ENCODE results near the gene CIAO2A.

The CIAO2A gene

GRCh38 chr15:64134345-64134829 is 40.7 kb upstream of the CIAO2A start:
- Histone ChIP-seq H3K4me3 (replicated peaks; ENCODE audit: insufficient read depth, low read length) (no peak overlapping the region), H3K27me3 (ENCODE audit: insufficient read depth, poor library complexity, severe bottlenecking) (no peaks in the 10 kb centered on the region)
- DNase-seq (ENCODE audit: low read depth in 1 of 2, low spot score in 1 of 2), result peak in 1 of 2 experiments; percentile 90

GRCh38 chr15:64133623-64134344 is 40.1 kb upstream of the CIAO2A start:
- no peak for DNase-seq (ENCODE audit: low read depth in 1 of 2, low spot score in 1 of 2)
- no peaks in the 10 kb centered on the region for H3K27me3 ChIP-seq (ENCODE audit: insufficient read depth, poor library complexity, severe bottlenecking)
- TF ChIP-seq REST (IDR thresholded peaks at IDR 0.05; ENCODE audit: insufficient replicate concordance, low read depth) (no peak), POLR2AphosphoS5 (IDR thresholded peaks at IDR 0.05; ENCODE audit: low read depth) (no peak)

More at GRCh38 chr15:64134345-64134829, 40.7 kb upstream of the CIAO2A start:
- H3K27ac ChIP-seq (replicated peaks), result peak overlapping the region; percentile 35; the same call in 1 of the 2 replicates
- TF ChIP-seq CTCF (IDR thresholded peaks at IDR 0.05; ENCODE audit: insufficient read depth, low read length) (no peak), POLR2AphosphoS5 (IDR thresholded peaks at IDR 0.05; ENCODE audit: low read depth) (peak; percentile 78), SPI1 (IDR thresholded peaks at IDR 0.05; ENCODE audit: borderline replicate concordance, low read depth) (no peak)

GRCh38 chr15:64132217-64132616 is 38.6 kb upstream of the CIAO2A start:
- TF ChIP-seq POLR2AphosphoS5 (IDR thresholded peaks at IDR 0.05; ENCODE audit: low read depth), result no peak
- TF ChIP-seq SPI1 (IDR thresholded peaks at IDR 0.05; ENCODE audit: borderline replicate concordance, low read depth), result no peak
- TF ChIP-seq GABPA (IDR thresholded peaks at IDR 0.05; ENCODE audit: low read depth), result no peak
- TF ChIP-seq CTCF (IDR thresholded peaks at IDR 0.05; ENCODE audit: insufficient read depth, low read length), result no peak
- no peak for TF ChIP-seq REST (IDR thresholded peaks at IDR 0.05; ENCODE audit: insufficient replicate concordance, low read depth)
- H3K27me3 ChIP-seq (ENCODE audit: insufficient read depth, poor library complexity, severe bottlenecking), result no peaks in the 10 kb centered on the region
- no peak overlapping the region for H3K27ac ChIP-seq (replicated peaks)
- DNase-seq (ENCODE audit: low read depth in 1 of 2, low spot score in 1 of 2), result no peak
- H3K4me3 ChIP-seq (replicated peaks; ENCODE audit: insufficient read depth, low read length), result no peak overlapping the region

More at GRCh38 chr15:64133623-64134344, 40.1 kb upstream of the CIAO2A start:
- H3K4me3 ChIP-seq (replicated peaks; ENCODE audit: insufficient read depth, low read length), result no peak overlapping the region
- peak overlapping the region; percentile 35; the same call in 1 of the 2 replicates for H3K27ac ChIP-seq (replicated peaks)

GRCh38 chr15:64131547-64131946 is 37.9 kb upstream of the CIAO2A start:
- DNase-seq (ENCODE audit: low read depth in 1 of 2, low spot score in 1 of 2), result no peak
- TF ChIP-seq GABPA (IDR thresholded peaks at IDR 0.05; ENCODE audit: low read depth) (no peak), SPI1 (IDR thresholded peaks at IDR 0.05; ENCODE audit: borderline replicate concordance, low read depth) (no peak), REST (IDR thresholded peaks at IDR 0.05; ENCODE audit: insufficient replicate concordance, low read depth) (no peak), CTCF (IDR thresholded peaks at IDR 0.05; ENCODE audit: insufficient read depth, low read length) (no peak), POLR2AphosphoS5 (IDR thresholded peaks at IDR 0.05; ENCODE audit: low read depth) (no peak)
- Histone ChIP-seq H3K27me3 (ENCODE audit: insufficient read depth, poor library complexity, severe bottlenecking) (no peaks in the 10 kb centered on the region), H3K27ac (replicated peaks) (no peak overlapping the region), H3K4me3 (replicated peaks; ENCODE audit: insufficient read depth, low read length) (no peak overlapping the region)
